ENCODE data around the gene LANCL2. TPM values are rescaled to one million over a fixed set of nuclear protein-coding genes. Genes with fewer than 3 reads are reported as not detected.

LANCL2 gene
- total and polyA plus RNA-seq, 4 donors: 6.3 to 14.4 (median 9.9) TPM

GRCh38 chr7:55449992-55450535, 84.9 kb downstream of the LANCL2 start:
- no peak overlapping the region for H3K4me3 ChIP-seq
- WGBS, 2 donors: 94 to 95% methylated on average over 8 of the region's 8 CpGs
- no peaks in the 10 kb centered on the region for H3K4me1 ChIP-seq (ENCODE audit: control insufficient read depth in 5 of 5, insufficient read depth in 5 of 5, low read length in 5 of 5)
- no peak for DNase-seq
- peaks cover 0 to 2% (median 0%) of the 10 kb centered on the region in 3 donors for H3K27me3 ChIP-seq (ENCODE audit: control insufficient read depth in 3 of 3, insufficient read depth in 3 of 3, low read length in 2 of 3)
- H3K36me3 ChIP-seq (ENCODE audit: control insufficient read depth in 4 of 4, insufficient read depth in 4 of 4, low read length in 4 of 4): no peaks in the 10 kb centered on the region
- no peak for ATAC-seq (ENCODE audit: insufficient read depth, low FRiP score)
- peaks cover 0 to 6% (median 0%) of the 10 kb centered on the region in 4 donors for H3K9me3 ChIP-seq (ENCODE audit: control insufficient read depth in 4 of 4, insufficient read depth in 3 of 4, low read length in 3 of 4)
- no peak overlapping the region for H3K9ac ChIP-seq (ENCODE audit: insufficient read depth in 1 of 2, low read length in 2 of 2)
- no peak for TF ChIP-seq CTCF (IDR thresholded peaks at IDR 0.05; ENCODE audit: control extremely low read depth, extremely low read depth)
- no peak overlapping the region for H3K27ac ChIP-seq (ENCODE audit: low read depth in 1 of 2, low read length in 1 of 2)

- Histone ChIP-seq H3K9me3 (ENCODE audit: control insufficient read depth in 4 of 4, insufficient read depth in 3 of 4, low read length in 3 of 4) (peaks cover 0 to 6% (median 0%) of the 10 kb centered on the region in 4 donors), H3K4me1 (ENCODE audit: control insufficient read depth in 5 of 5, insufficient read depth in 5 of 5, low read length in 5 of 5) (no peaks in the 10 kb centered on the region), H3K36me3 (ENCODE audit: control insufficient read depth in 4 of 4, insufficient read depth in 4 of 4, low read length in 4 of 4) (no peaks in the 10 kb centered on the region), H3K9ac (ENCODE audit: insufficient read depth in 1 of 2, low read length in 2 of 2) (no peak overlapping the region), H3K4me3 (no peak overlapping the region), H3K27me3 (ENCODE audit: control insufficient read depth in 3 of 3, insufficient read depth in 3 of 3, low read length in 2 of 3) (peaks cover 0 to 2% (median 0%) of the 10 kb centered on the region in 3 donors), H3K27ac (ENCODE audit: low read depth in 1 of 2, low read length in 1 of 2) (no peak overlapping the region)
- no peak for DNase-seq
- ATAC-seq (ENCODE audit: insufficient read depth, low FRiP score): no peak
- TF ChIP-seq CTCF (IDR thresholded peaks at IDR 0.05; ENCODE audit: control extremely low read depth, extremely low read depth): no peak
- 94 to 97% methylated on average over 4 of the region's 4 CpGs for WGBS, 2 donors
Observed at GRCh38 chr7:55452971-55453370, 87.8 kb downstream of the LANCL2 start.

- ATAC-seq (ENCODE audit: insufficient read depth, low FRiP score): no peak
- Histone ChIP-seq H3K9ac (ENCODE audit: insufficient read depth in 1 of 2, low read length in 2 of 2) (no peak overlapping the region), H3K4me1 (ENCODE audit: control insufficient read depth in 5 of 5, insufficient read depth in 5 of 5, low read length in 5 of 5) (no peaks in the 10 kb centered on the region), H3K36me3 (ENCODE audit: control insufficient read depth in 4 of 4, insufficient read depth in 4 of 4, low read length in 4 of 4) (peaks cover 0 to 2% (median 0%) of the 10 kb centered on the region in 4 donors), H3K4me3 (no peak overlapping the region), H3K27ac (ENCODE audit: low read depth in 1 of 2, low read length in 1 of 2) (no peak overlapping the region), H3K27me3 (ENCODE audit: control insufficient read depth in 3 of 3, insufficient read depth in 3 of 3, low read length in 2 of 3) (no peaks in the 10 kb centered on the region), H3K9me3 (ENCODE audit: control insufficient read depth in 4 of 4, insufficient read depth in 3 of 4, low read length in 3 of 4) (peaks cover 0 to 5% (median 1%) of the 10 kb centered on the region in 4 donors)
- DNase-seq: no peak
- WGBS, 2 donors: 100% methylated on average over 1 of the region's 1 CpG
- no peak for TF ChIP-seq CTCF (IDR thresholded peaks at IDR 0.05; ENCODE audit: control extremely low read depth, extremely low read depth)
Observed at GRCh38 chr7:55457801-55458200, 92.7 kb downstream of the LANCL2 start.

- WGBS, 2 donors: 79 to 90% methylated on average over 1 of the region's 1 CpG
- ATAC-seq (ENCODE audit: insufficient read depth, low FRiP score): no peak
Observed at GRCh38 chr7:55458351-55458750, 93.2 kb downstream of the LANCL2 start.

More at GRCh38 chr7:55458351-55458750, 93.2 kb downstream of the LANCL2 start:
- no peaks in the 10 kb centered on the region for H3K4me1 ChIP-seq (ENCODE audit: control insufficient read depth in 5 of 5, insufficient read depth in 5 of 5, low read length in 5 of 5)
- H3K36me3 ChIP-seq (ENCODE audit: control insufficient read depth in 4 of 4, insufficient read depth in 4 of 4, low read length in 4 of 4): peaks cover 0 to 2% (median 0%) of the 10 kb centered on the region in 4 donors
- H3K9me3 ChIP-seq (ENCODE audit: control insufficient read depth in 4 of 4, insufficient read depth in 3 of 4, low read length in 3 of 4): peaks cover 0 to 5% (median 1%) of the 10 kb centered on the region in 4 donors
- H3K4me3 ChIP-seq: no peak overlapping the region
- H3K27me3 ChIP-seq (ENCODE audit: control insufficient read depth in 3 of 3, insufficient read depth in 3 of 3, low read length in 2 of 3): no peaks in the 10 kb centered on the region
- no peak overlapping the region for H3K27ac ChIP-seq (ENCODE audit: low read depth in 1 of 2, low read length in 1 of 2)
- DNase-seq: no peak
- no peak overlapping the region for H3K9ac ChIP-seq (ENCODE audit: insufficient read depth in 1 of 2, low read length in 2 of 2)
- TF ChIP-seq CTCF (IDR thresholded peaks at IDR 0.05; ENCODE audit: control extremely low read depth, extremely low read depth): no peak
